Fibroblast of lung (primary cell): ENCODE measurements around the gene ITM2B.

Experiments
- EZH2 ChIP-seq: IDR thresholded peaks from 2 replicates; pipeline ENCODE4 v1.5.1; 2012; ENCODE audit warnings: low read length, control low read depth, mild to moderate bottlenecking; ENCODE audit errors: missing control alignments
- TF ChIP-seq, protein P1 (sequence below), 2 donors: IDR thresholded peaks in 1 of 2; conservative IDR thresholded peaks in 1 of 2; 1 replicate in 1 of 2; 2 replicates in 1 of 2; pipeline ENCODE4 v1.5.1; 2011 to 2012; ENCODE audit warnings: low read length in 2 of 2, control low read depth in 1 of 2, inconsistent platforms in 1 of 2, low read depth in 1 of 2, mild to moderate bottlenecking in 1 of 2

DNA sequence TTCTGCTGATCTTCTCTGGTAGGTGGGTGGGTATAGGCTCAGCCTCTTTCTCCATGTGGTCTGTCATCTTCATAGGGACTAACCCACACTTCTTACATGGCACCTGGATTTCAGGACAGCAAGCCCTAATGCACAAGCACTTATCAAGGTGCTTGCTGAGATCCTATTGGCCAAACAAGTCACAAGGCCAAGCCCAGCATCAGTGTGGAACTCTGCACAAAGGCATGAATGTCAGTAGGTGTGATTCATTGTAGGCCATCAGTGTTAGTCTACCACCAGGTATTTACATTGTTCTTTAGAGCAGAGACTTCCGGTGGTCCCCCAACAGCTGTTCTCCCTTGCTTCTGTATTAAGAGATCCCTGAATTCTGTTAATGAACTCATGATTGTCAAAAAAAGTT lies 62.3 kb downstream of the ITM2B start:
- TF ChIP-seq EZH2: no peak
- TF ChIP-seq, protein P1, sequence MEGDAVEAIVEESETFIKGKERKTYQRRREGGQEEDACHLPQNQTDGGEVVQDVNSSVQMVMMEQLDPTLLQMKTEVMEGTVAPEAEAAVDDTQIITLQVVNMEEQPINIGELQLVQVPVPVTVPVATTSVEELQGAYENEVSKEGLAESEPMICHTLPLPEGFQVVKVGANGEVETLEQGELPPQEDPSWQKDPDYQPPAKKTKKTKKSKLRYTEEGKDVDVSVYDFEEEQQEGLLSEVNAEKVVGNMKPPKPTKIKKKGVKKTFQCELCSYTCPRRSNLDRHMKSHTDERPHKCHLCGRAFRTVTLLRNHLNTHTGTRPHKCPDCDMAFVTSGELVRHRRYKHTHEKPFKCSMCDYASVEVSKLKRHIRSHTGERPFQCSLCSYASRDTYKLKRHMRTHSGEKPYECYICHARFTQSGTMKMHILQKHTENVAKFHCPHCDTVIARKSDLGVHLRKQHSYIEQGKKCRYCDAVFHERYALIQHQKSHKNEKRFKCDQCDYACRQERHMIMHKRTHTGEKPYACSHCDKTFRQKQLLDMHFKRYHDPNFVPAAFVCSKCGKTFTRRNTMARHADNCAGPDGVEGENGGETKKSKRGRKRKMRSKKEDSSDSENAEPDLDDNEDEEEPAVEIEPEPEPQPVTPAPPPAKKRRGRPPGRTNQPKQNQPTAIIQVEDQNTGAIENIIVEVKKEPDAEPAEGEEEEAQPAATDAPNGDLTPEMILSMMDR (conservative IDR thresholded peaks at IDR 0.05 in 1 of 2, IDR thresholded peaks at IDR 0.05 in 1 of 2; ENCODE audit: low read depth in 1 of 2, low read length in 2 of 2): no peak
